ENCODE data around the gene MED16. TPM values are rescaled to one million over a fixed set of nuclear protein-coding genes. Genes with fewer than 3 reads are reported as not detected.

The MED16 gene
- total and polyA plus RNA-seq, 9 donors: 0.62 to 75.4 (median 52.3) TPM

DNA sequence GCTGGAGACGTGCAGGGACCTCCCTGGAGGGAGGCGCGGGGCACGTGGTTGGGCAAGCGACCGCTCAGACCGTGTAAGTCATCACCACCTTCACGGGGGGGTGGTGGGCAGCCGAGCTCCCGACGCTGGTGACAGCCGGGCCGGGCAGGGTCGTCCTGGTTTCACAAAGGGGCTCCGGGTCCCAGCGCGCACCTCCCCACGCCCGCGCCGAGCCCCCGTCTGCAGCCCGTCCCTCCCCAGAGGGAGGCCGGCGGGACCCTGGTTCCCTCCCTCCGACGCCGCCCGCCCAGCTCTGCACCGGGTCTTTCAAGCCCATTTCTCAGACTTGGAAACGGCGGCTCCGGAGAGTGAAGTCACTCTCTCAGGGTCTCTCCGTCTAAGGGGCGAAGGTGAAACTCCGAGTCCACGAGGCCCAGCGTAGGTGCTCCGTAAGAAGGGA, 32.1 kb upstream of the MED16 start:
- peaks cover 8% of the 10 kb centered on the region for H3K4me1 ChIP-seq (ENCODE audit: insufficient read depth)
- no peaks in the 10 kb centered on the region for H3K36me3 ChIP-seq
- 0 to 1% (median 0%) methylated on average over 33 to 39 of the region's 39 CpGs for WGBS, 3 donors
- TF ChIP-seq, protein P1, sequence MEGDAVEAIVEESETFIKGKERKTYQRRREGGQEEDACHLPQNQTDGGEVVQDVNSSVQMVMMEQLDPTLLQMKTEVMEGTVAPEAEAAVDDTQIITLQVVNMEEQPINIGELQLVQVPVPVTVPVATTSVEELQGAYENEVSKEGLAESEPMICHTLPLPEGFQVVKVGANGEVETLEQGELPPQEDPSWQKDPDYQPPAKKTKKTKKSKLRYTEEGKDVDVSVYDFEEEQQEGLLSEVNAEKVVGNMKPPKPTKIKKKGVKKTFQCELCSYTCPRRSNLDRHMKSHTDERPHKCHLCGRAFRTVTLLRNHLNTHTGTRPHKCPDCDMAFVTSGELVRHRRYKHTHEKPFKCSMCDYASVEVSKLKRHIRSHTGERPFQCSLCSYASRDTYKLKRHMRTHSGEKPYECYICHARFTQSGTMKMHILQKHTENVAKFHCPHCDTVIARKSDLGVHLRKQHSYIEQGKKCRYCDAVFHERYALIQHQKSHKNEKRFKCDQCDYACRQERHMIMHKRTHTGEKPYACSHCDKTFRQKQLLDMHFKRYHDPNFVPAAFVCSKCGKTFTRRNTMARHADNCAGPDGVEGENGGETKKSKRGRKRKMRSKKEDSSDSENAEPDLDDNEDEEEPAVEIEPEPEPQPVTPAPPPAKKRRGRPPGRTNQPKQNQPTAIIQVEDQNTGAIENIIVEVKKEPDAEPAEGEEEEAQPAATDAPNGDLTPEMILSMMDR (IDR thresholded peaks at IDR 0.05): no peak
- no peak for TF ChIP-seq POLR2A (IDR thresholded peaks at IDR 0.05)
- no peak for TF ChIP-seq EP300 (IDR thresholded peaks at IDR 0.05)
- peak in 4 of 5 donors; percentile 50 to 61 (median 56) for DNase-seq
- peak overlapping the region in 1 of 2 donors; percentile 26 for H3K27ac ChIP-seq
- H3K4me3 ChIP-seq: peak overlapping the region; percentile 93
- H3K9me3 ChIP-seq: no peaks in the 10 kb centered on the region
- no peaks in the 10 kb centered on the region for H3K27me3 ChIP-seq
- intact Hi-C loops (cut with DNase I): loop anchor here in 3 of 4 donors (2.0 to 10.0 kb wide), 3 partner anchors 60 to 310 kb away; partner anchors contain the start of genes CBARP (in 1 of the 3), GPX4 (in 1 of the 3) and WDR18 (in 1 of the 3)

DNA sequence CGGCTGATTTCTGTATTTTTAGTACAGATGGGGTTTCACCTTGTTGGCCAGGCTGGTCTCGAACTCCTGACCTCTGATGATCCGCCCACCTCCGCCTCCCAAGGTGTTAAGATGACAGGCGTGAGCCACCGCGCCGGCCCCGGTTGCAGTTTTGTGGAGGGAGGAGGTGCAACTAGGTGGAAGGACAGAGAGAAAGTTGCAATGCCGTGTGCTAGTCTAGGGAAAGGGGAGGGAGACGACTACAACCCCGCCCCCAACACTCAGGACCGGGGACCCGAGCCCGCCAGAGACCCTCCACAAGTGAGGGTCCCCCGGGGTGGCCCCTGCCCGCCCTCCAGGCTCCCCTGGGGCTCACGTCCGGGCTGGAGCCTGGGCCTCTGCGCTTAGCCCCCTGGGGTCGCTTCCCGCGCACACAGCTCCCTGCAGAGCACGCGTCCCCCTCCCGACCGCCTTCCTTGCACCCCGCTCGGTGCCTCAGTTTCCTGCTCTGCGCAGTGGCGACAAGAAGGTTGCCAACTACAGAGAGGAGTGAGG, 31.6 kb upstream of the MED16 start:
- peak in 3 of 5 donors; percentile 34 to 40 (median 36) for DNase-seq
- Histone ChIP-seq H3K27me3 (peaks cover 4% of the 10 kb centered on the region), H3K4me3 (peak overlapping the region; percentile 93), H3K4me1 (ENCODE audit: insufficient read depth) (peaks cover 9% of the 10 kb centered on the region), H3K36me3 (no peaks in the 10 kb centered on the region), H3K27ac (no peak overlapping the region), H3K9me3 (no peaks in the 10 kb centered on the region)
- intact Hi-C loops (cut with DNase I): loop anchor here in 3 of 4 donors (2.0 to 10.0 kb wide), 4 partner anchors 60 to 310 kb away; partner anchors contain the start of genes CBARP (in 1 of the 3), CFD (in 1 of the 3), GPX4 (in 1 of the 3) and WDR18 (in 1 of the 3)
- TF ChIP-seq, protein P1 (IDR thresholded peaks at IDR 0.05): no peak
- WGBS, 3 donors: 10 to 14% (median 11%) methylated on average over 31 of the region's 31 CpGs

DNA sequence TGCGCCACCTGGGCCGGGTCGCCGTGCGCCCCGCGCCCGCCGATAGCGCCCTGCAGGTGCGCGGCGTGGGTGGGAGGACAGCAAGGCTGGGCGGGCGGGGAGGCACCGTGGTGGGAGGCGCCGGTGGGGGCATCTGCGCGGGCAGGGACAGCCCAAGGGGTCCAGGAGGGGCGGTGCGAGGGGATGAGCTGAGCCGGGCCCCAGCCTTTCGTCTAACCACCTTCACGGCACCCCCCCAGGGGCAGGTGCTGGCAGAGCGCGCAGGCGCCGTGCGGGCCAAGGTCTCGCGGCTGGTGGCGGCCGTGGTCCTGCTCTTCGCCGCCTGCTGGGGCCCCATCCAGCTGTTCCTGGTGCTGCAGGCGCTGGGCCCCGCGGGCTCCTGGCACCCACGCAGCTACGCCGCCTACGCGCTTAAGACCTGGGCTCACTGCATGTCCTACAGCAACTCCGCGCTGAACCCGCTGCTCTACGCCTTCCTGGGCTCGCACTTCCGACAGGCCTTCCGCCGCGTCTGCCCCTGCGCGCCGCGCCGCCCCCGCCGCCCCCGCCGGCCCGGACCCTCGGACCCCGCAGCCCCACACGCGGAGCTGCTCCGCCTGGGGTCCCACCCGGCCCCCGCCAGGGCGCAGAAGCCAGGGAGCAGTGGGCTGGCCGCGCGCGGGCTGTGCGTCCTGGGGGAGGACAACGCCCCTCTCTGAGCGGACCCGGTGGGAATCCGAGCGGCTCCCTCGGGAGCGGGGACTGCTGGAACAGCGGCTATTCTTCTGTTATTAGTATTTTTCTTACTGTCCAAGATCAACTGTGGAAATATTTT, 27.3 kb upstream of the MED16 start:
- 1 to 3% (median 1%) methylated on average over 37 to 84 of the region's 84 CpGs for WGBS, 3 donors
- Histone ChIP-seq H3K4me3 (no peak overlapping the region), H3K27ac (no peak overlapping the region), H3K4me1 (ENCODE audit: insufficient read depth) (peaks cover 16% of the 10 kb centered on the region), H3K9me3 (no peaks in the 10 kb centered on the region), H3K27me3 (peaks cover 8% of the 10 kb centered on the region), H3K36me3 (no peaks in the 10 kb centered on the region)
- intact Hi-C loops (cut with DNase I): loop anchor here in 2 of 4 donors (5.0 to 10.0 kb wide), 3 partner anchors 63 to 315 kb away; partner anchors contain the start of genes CBARP (in 1 of the 2), CFD (in 1 of the 2) and GPX4 (in 1 of the 2)
- TF ChIP-seq EP300 (IDR thresholded peaks at IDR 0.05) (no peak), POLR2A (IDR thresholded peaks at IDR 0.05) (no peak)
- DNase-seq: peak in 3 of 5 donors; percentile 32 to 58 (median 43)

DNA sequence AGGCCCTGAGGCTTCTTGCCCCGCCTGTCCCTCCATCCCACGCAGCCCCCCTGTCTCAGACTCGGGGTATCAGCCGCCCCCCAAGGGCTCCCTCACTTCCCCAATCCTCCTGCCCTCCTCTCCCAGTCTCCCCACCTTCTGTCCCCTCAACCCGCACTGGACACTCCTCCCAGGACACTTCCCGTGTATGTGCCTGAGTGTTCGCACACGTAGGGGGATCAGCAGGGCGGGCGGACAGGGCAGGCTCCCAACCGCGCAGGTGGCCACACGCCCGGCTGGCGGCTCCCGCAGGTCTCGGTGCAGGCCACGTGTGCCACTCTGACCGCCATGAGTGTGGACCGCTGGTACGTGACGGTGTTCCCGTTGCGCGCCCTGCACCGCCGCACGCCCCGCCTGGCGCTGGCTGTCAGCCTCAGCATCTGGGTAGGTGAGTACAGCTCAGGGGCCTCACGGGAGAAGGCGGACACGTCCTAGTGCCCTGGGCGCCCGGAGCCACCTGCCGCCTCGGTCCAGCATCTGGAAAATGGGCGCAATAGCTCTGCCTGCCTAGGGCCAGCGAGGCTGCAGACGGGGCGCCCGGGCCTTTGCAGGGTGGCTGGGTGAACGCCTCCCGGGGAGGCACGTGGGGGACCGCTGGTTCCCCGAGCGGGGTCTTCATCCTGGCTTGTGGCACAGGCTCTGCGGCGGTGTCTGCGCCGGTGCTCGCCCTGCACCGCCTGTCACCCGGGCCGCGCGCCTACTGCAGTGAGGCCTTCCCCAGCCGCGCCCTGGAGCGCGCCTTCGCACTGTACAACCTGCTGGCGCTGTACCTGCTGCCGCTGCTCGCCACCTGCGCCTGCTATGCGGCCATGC, 26.4 kb upstream of the MED16 start:
- H3K4me1 ChIP-seq (ENCODE audit: insufficient read depth): peaks cover 13% of the 10 kb centered on the region

More for the DNA sequence above, 26.4 kb upstream of the MED16 start:
- 1 to 3% (median 2%) methylated on average over 50 to 68 of the region's 68 CpGs for WGBS, 3 donors
- Histone ChIP-seq H3K9me3 (no peaks in the 10 kb centered on the region), H3K4me3 (no peak overlapping the region), H3K27ac (no peak overlapping the region), H3K36me3 (no peaks in the 10 kb centered on the region), H3K27me3 (peaks cover 8% of the 10 kb centered on the region)
- intact Hi-C loops (cut with DNase I): loop anchor here (2.0 to 10.0 kb wide), 8 partner anchors 52 to 315 kb away; partner anchors contain the start of genes CFD (in 2 of the 4), PTBP1 (in 2 of the 4), CBARP (in 1 of the 4) and GPX4 (in 1 of the 4)
- TF ChIP-seq EP300 (IDR thresholded peaks at IDR 0.05) (no peak), POLR2A (IDR thresholded peaks at IDR 0.05) (no peak)
- TF ChIP-seq, protein P1 (IDR thresholded peaks at IDR 0.05): no peak
- no peak for DNase-seq
